ENCODE results near the gene SVIL.

The SVIL gene

DNA sequence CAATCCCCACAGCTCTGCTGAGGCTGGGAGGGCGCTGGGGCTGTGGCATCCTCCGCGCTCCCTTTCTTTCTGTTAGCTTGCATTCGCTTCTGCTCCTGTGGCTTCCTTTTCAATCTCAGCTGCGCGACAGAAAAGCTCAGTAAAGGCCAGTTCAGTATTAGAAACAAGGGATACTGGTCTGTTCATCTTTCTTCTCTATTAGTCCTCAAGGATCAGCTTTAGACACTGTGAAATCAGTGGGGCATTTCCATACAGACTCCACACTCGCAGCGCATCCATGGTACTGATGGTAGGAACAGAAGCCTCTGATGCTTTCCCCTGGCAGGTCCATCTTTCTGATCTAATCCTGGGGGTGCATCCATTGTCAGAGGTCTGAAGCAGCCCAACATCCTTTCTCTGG, 182.2 kb downstream of the SVIL start:
- DNase-seq (ENCODE audit: low spot score), result no peak

DNA sequence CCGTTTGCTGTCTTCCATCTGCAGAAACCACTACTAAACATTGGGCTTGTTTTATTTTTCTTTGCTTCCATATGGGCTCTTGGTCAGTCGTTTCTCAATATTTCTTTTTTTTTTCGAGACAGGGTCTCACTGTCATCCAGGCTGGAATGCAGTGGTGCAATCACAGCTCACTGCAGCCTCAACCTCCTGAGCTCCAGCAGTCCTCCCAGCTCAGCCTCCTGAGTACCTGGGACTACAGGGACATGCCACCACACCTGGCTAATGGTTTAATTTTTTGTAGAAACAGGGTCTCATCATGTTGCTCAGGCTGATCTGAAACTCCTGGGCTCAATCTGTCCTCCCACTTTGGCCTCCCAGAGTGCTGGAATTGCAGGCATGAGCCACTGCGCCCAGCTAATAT, 182.8 kb downstream of the SVIL start:
- DNase-seq (ENCODE audit: low spot score), result no peak

DNA sequence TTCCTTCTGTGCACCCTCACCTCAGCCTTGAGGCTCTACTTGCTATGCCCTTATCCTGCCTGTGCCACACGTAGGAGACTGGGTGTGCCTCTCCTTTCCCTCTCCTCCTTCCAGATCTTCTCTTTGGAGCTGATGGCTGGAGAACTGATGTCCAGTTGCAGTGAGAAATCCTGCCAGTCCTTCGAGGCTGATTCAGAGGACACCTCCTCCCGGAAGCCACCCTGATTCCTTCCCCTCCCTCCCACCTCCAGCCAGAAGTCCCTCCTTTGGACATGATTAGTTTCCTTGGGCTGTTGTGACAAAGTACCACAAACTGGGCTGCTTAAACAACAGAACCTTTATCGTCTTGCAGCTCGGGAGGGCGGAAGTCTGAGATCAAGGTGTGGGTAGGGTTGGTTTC, 184.4 kb downstream of the SVIL start:
- no peak for DNase-seq (ENCODE audit: low spot score)

DNA sequence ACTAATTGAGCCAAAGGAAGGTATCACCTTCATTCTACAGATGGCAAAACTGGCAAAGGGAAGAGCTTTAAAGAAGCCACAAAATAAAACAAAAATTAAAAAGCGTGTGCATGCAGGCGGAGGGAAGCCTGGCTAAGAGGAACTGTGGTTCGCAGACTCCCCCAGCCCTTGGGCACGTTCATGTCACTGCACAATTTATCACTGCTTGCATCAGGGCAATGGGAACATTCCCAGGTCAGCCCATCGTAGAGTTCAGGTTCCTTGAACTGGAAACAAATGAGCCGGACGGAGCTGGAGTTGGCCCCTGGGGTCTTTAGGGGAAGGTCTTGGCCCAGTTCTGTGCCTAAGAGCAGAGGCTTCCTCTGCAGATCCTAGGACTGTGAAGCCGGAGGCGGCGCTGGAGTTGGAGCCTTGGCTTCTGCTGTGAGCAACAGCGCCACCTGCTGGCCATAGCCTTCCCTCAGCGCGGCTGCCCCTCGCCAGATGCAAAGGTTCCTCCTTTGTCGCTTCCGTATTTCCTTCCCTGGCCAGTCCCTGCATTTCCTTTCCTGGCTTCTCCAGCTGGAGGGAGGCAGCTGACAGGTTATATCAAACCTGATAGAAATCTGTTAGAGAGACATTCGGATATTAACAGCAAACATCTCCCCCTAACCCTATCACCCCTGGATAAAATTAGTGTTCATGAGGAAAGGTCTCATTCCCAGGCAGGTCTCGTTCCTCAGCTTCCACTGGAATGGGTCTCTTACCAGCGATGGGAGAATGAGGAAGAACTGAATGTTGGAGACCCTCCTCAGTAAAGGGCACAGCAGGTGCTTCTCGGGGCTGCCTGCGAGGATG, 185.8 kb downstream of the SVIL start:
- peak; percentile 74 for DNase-seq (ENCODE audit: low spot score)

DNA sequence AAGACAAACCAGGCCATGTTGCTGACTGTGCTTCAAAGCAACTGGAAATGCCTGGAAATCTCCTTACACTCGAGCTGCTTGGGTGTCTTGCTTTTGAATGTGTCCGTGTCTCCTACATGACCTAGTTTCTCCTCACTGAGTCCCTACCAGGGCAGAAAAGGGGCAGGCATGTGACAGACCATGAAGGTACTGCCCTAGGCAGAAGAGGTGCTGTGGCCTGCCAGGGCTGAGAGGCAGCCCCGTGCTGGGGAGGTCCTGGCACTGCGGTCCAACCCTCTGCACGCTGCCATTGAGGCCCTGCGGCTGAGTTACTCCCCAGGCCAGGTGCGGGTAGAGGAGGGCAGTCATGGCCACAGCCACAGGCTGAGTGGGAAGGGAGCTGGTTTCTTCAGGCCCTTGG, 186.6 kb downstream of the SVIL start:
- peak; percentile 50 for DNase-seq (ENCODE audit: low spot score)

DNA sequence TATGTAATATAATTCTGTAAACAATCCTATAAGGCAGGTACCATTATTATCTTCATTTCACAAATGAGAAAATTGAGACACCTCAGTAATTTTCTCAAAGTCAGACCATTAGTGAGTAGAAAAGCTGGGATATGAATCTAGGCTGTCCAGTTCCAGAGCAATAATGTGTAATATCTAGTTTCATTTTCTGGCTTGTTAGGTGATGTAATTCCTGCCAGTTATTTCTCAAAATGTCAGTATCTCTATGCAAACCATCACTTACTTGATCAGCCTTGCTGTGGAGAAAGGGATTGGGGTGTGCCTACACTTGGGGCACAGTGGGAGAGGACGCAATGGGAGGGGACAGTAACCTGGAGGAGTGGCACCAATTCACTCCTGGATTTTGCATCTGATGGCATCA, 188.4 kb downstream of the SVIL start:
- no peak for DNase-seq (ENCODE audit: low spot score)

DNA sequence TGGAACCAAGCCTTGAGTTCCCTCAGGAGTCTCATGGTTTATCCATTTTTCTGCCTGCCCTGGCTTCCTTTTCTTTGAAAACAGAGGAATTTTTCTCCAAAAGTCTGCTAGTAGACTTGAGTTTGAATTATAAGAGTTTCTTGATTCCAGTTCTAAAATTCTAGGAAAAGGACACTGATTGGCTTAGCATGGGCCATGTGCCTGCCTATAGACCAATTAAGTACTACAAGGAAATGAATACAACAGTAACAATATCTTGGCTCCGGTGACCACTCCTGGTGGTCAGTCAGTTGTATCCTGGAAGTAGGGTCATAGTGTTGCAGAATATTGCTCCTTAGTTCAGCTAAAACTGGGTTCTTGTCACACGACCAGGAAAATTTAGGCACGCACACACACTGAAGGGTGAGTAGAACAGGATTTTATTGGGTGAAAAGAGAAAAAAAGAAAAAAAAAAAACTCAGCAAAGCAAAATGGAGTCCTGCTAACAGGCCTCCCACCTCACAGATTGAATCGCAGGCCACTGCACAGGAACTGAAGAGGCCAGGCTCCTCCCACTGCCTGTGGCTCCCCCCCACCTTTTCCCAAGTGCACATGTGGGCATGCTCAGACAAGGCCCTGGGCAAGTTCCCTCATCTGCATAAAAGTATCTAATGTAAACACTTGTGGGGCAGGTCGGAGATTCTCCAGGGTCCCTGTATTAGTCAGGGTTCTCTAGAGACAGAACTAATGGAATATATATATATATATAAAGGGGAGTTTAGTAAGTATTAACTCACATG, 190.8 kb downstream of the SVIL start:
- DNase-seq (ENCODE audit: low spot score), result peak; percentile 81

DNA sequence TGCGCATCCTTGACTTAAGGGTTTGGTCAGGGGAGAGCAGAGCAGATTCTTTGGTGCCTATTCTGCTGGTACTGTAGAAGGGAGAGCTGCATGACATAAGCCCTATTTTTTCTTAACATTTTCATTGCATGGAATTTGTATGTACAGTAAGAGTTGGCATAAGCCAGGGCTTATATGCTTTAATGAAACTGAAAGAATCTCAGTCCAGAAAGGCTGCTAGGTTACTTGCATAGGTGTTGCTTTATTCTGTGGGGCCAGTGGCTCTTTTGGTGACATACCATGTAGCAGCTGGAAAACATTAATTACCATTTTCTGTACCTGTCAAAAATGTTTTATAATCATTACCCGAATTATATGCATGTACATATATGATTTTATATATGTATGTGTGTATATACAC, 193.8 kb downstream of the SVIL start:
- no peak for DNase-seq (ENCODE audit: low spot score)

DNA sequence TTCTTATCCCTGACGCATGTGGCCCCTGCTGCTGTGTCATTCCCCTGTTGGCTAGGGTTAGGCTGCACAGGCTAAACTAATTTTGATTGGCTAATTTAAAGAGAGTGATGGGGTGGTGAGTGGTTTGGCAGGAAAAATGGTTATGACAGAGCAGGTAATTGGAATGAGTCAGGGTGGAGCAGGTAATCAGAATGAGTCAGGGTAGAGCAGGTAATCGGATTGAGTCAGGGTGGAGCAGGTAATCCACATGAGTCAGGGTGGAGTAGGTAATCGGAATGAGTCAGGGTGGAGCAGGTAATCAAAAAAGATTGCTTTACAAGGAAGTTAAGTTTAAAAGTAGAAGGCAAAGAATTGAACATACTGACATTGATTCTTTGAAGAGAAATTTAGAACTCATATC, 195.8 kb downstream of the SVIL start:
- DNase-seq (ENCODE audit: low spot score), result peak; percentile 44

DNA sequence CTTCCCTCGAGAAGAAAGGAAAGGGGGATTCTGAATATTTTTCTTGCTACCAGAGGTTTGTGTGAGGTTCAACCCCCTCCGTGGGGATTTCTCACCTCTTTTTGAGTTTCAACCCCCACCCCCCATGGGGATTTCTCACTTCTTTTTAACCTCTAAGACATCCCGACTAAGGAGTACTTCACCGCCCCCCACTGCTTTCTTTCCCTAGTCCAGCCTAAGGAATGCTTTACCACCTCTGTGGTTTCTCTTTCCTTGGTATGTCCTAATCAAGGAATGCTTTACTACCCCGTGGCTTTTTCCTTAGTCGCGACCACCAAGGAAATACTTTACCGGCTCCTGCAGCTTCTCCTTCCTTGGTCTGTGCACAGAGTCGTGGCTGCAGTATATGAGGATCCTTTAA, 196.5 kb downstream of the SVIL start:
- DNase-seq (ENCODE audit: low spot score), result no peak

DNA sequence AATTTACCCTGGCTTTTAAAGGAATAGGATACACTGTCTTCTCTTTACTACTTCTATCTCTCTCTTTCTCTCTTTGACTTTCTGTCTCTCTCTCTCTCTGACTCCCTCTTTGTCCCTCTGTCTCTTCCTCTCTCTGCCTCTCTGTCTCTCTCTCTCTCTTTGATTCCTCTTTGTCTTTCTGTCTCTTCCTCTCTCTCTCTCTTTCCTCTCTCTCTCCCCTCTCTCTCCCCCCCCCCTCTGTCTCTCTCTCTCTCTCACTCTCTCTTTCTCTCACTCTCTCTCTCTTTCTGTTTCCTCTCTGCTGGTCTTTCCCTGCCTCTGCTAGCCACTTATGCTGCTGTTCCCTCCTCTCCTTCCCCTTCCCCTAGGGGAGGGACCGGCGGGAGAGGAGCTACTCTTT, 196.9 kb downstream of the SVIL start:
- DNase-seq (ENCODE audit: low spot score), result no peak

DNA sequence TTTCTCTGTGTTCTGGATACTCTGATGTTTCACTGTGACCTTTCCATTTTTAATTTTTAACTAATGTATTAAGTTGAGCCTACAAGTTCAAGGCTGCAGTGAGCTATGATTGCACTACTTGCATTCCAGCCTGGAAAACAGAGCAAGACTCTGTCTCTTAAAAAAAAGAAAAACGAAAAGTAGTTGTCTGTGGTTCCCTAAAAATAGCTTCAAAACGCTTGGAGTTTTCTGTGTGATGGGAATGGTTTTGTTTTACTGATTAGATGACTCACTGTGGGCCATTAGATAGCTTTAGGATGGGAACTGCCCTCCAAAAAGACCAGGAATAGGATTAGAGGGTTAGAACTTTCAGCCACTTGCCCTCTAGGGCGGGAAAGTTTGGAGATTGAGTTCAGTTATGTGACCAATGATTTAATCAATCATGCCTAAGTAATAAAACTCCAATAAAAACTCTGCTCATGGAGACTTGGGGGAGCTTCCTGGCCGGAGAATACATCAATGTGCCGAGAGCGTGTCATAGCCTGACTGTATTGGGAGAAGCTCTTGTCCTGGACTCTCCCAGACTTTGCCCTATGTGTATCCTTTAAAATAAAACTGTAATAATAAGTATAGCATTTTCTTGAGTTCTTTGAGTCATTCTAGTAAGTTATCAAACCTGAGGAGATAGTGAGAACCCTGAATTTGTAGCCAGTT, 198.8 kb downstream of the SVIL start:
- peak; percentile 53 for DNase-seq (ENCODE audit: low spot score)

DNA sequence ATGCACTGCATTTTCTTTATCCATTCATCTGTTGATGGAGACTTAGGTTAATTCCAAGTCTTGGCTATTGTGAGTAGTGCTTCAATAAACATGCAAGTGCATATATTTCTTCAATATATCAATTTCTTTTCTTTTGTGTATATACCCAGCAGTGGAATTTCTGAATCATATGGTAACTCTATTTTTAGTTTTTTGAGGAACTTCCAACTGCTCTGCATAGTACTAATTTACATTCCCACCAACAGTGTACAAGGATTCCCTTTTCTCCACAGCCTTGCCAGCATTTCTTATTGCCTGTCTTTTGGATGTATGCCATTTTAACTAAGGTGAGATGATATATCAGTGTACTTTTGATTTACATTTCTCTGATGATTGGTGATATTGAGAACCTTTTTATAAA, 200.7 kb downstream of the SVIL start:
- DNase-seq (ENCODE audit: low spot score), result no peak

DNA sequence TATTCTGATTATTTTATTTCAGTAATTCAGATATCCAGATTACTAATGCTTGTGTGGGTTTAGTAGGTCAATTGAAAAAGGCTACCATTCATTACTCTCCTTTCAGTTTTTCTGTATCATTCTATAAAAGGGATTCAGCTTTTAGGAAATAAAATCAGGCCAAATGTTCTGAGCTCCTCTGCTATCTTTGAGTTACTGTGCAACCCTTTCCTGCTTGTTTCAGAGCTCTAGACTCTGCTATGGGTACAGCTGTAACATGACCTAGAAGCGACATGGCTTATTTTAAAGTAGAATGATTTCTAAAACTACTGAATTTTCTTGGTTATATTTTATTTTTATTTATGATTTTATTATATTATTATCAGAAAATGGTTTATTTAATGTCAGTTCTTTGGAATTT, 203.1 kb downstream of the SVIL start:
- DNase-seq (ENCODE audit: low spot score), result no peak

DNA sequence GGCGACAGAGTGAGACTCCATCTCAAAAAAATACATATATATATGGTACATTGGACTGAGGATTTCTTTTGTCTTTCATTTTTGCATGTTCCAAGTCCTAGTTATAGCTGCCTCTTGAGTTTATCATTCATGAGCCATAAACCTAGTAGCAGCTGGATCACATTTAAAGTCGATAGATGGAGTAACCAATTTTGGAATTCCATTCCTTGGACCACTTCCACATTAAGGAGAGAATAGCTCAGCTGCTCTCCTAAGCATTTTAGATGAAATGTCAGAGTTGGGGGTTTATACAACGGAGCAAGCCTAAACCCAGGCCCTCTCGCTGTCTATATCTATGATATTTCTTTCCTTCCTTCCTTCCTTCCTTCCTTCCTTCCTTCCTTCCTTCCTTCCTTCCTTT, 204.7 kb downstream of the SVIL start:
- no peak for DNase-seq (ENCODE audit: low spot score)

DNA sequence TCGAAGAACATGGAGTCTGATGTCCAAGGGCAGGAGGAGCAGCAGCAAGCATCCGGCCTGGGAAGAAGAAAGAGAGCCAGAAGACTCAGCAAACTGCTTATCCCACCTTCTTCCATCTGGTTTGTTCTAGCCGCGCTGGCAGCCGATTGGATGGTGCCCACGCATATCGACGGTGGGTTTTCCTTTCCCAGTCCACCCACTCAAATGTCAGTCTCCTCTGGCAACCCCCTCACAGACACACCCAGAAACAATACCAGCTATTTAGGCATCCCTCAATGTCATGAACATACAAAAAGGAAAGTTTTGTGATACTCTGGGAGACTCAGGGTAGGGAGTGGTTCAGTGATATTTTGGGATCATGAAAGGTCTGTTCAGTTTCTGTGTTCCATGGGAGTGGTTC, 206.3 kb downstream of the SVIL start:
- DNase-seq (ENCODE audit: low spot score), result no peak

DNA sequence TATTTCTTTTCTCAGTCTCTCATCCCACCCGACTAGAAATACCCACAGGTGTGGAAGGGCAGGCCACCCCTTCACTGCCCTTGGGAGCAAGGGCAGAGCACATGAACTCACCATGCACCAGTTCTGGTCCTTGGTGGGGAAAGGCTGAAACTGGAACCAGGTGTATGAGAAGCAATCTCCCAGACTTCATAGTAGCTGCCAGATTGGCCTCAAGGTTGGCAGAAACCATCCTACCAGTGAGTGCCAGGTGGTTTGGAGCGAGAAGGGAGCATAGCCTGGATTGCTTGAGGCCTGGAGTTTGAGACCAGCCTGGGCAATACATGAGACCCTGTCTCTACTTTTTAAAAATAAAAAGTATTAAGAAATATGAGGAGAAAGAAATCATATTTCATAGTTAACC, 207.1 kb downstream of the SVIL start:
- DNase-seq (ENCODE audit: low spot score), result no peak

DNA sequence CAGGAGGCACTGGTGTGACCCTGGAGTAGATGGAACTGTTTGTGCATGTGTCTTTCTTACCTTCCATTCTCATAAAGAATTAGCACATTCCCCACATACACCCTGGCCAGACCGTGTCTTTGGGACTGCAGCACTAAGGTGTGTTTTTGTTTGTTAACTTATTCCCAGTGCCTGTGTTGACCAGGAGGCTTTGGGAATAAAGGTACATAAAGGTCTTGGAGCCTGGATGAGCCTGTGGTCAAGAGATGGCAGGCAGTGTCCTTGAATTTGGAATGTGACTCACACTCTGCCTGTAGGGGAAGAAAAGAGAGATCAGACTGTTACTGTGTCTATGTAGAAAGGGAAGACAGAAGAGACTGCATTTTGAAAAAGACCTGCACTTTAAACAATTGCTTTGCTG, 208.4 kb downstream of the SVIL start:
- DNase-seq (ENCODE audit: low spot score), result no peak

DNA sequence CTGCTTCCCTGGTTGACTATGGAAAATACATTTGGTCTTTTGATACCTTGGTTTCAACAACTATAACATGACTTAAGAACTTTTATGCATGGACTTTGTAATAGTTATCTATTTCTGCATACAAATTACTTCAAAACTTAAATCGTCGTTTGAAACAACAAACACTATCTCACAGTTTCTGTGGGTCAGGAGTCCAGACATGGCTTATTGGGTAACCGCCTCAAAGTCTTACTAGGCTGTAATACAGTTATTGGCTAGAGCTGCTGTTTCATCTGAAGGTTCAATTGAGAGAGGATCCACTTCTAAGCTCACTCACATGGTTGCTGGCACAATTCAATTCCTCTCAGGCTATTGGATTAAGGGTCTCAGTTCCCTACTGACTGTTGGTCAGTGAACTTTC, 210.8 kb downstream of the SVIL start:
- DNase-seq (ENCODE audit: low spot score), result no peak

DNA sequence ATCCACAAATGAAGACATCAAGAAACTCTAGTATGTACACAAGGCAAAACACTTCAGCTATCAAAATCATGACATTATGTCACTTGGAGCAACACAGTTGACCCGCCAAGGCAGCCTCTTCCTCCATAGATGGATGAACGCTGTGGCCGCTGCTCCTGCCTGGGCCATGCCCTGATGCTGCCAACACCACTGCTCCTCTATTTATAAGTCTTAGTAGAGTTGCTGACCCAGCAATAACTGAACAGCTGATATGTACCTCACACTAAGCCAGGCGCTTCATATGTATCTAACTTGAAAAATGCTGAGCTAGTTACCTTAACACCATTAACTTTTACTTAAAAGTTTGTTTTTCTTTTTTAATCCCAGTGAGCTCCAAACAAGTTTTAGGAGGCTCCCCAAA, 214.0 kb downstream of the SVIL start:
- no peak for DNase-seq (ENCODE audit: low spot score)

DNA sequence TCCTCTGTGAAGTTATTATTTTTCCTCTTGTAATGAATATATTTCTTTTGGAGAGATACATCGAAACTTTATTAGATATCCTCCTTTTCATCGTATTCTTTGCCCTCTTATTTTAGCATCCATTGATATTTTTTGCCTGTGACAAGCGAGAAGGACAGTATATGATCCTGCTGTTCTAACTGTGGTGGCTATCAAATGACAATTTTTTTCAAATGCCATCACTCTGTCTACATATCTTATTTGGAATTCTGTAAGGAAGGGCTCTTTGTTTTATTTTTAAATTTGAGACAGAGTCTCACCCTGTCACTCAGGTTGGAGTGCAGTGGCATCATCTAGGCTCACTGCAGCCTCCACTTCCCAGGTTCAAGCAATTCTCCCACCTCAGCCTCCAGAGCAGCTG, 217.4 kb downstream of the SVIL start:
- DNase-seq (ENCODE audit: low spot score), result no peak

DNA sequence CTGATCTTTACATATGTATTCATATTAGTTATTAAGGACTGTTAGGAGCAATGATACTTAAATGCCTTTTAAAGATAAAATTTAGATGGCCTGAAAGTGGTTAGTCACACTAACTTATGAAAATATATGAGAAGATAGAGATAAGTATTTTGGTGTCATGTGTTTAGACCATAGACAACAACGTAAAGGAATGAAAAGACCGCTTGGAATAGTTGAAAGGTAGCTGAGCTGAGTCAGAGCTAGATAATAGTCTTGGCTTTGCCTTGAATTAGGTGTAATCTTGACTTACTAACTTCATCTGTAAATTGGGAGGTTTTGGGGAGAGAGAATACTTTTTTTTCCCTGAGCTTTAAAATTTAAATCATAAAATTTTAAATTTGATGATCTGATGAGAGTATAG, 218.9 kb downstream of the SVIL start:
- no peak for DNase-seq (ENCODE audit: low spot score)

DNA sequence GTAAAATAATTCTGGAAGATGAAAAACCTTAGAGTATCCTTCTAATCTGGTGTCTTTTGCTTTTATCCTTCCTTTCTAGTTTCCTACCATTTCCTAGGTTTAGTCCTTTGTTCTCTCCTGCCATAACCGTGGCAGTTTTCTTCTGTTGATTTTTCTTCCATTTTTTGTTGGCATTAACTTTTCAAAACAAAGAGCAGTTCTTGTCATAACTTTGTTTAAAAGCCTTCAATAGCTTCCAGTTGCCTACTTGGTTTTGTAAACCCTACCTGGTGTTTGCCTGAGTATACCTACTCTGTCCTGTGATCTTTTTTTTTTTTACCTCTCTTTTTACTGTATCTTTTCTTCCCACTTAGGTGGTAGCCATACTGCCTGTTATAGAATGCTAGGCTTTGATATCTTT, 220.3 kb downstream of the SVIL start:
- no peak for DNase-seq (ENCODE audit: low spot score)

Measured in cerebellar cortex (tissue), 1 donor.